Dedifferentiated amniotic fluid mesenchymal stem cell (primary cell): ENCODE results near the gene CHN1.
A peak's percentile ranks its signal among the peaks of the same experiment; 100 is the strongest.

Experiments used
- DNase-seq: peaks from one replicate; pipeline ENCODE4 v3.0.0-alpha.2; 2016; ENCODE audit errors: extremely low spot score

CHN1 gene

DNA sequence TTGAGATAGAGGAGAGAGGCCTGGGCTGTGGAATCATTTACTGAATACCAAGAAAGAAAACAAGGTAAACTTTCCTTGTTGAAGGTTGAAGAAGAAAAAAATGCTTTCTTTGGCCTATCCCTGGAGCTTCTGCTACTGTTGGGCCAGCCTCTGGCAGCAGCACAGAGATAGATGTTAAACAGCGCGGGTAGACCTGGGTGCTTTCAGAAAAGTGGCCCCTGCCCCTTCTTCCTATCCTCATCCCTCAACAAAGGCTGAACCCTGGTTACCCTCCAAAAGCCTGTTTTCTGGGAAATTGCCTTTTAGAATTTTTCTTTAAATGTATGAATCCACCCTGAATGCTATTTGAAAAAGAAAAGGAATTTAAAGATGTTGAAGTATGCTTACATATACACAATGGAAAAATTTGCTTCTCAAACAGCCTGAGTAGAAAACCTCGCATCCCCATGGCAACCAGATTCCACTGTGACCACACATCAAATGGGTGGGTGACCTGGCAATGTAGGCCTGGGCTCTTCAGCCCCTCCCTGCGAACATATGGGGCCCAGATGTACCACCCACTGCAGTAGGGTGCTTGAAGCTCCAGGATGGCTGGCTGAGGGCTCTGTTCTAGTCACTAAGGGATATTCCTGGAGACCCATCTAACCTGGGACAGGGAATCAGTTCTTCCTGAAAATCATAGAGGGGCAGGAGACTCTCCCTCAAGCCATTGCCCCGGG, 217.5 kb downstream of the CHN1 start:
- peak; percentile 99 for DNase-seq

DNA sequence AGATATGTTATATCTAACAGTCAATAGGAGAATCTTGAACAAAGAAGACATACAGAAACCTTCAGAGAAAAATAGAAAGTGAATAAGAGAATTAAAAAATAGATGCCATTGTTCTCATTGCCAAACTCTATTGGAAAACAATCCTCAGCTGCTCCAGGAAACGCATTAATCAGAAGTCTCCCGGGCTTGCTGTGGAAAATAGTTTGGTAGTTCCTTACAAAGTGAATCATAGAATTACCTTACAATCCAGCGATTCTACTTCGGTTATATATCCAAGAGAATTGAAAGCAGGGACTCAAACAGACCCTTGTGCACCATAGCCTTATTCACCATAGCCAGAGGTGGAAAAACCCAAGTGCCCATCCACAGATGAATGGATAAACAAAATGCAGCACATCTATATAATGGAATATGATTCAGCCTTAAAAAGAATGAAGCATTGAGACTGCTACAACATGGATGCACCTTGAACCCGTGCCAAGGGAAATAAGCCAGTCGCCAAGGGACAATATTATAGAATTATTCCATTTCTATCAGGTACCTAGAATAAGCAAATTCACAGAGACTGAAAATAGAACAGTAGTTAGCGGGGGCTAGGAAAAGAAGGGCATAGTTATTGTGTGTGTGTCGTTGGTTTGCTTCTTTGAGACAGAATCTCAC, 219.0 kb downstream of the CHN1 start:
- DNase-seq = no peak

GRCh38 chr2:174785481-174785880, 219.7 kb downstream of the CHN1 start:
- DNase-seq = no peak

GRCh38 chr2:174784909-174785308, 220.3 kb downstream of the CHN1 start:
- no peak for DNase-seq

GRCh38 chr2:174784316-174784715, 220.9 kb downstream of the CHN1 start:
- DNase-seq = no peak

DNA sequence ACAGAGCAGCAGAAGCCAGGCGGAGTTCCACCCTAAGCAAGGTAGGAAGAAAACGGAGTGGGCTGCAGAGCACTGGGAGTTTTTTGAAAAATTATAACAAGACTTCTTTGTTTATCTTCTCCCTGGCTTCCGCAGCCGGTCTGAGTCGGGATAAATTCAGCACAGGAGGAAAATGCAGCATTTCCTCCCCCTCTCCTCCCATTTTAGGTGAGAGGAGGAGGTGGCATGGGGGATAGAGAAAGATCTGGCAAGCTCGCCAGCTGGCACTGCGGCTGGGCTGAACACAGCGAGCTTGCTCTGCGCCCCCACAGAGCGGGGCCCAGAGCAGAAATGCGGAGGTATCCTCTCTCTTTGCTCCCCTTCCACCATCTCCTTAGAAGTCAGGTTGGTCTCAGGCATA, 223.2 kb downstream of the CHN1 start:
- no peak for DNase-seq

GRCh38 chr2:174781298-174781697, 223.9 kb downstream of the CHN1 start:
- no peak for DNase-seq

- no peak for DNase-seq
Observed at GRCh38 chr2:174780856-174781255, 224.3 kb downstream of the CHN1 start.

- no peak for DNase-seq
Observed at GRCh38 chr2:174780191-174780840, 224.9 kb downstream of the CHN1 start.

DNA sequence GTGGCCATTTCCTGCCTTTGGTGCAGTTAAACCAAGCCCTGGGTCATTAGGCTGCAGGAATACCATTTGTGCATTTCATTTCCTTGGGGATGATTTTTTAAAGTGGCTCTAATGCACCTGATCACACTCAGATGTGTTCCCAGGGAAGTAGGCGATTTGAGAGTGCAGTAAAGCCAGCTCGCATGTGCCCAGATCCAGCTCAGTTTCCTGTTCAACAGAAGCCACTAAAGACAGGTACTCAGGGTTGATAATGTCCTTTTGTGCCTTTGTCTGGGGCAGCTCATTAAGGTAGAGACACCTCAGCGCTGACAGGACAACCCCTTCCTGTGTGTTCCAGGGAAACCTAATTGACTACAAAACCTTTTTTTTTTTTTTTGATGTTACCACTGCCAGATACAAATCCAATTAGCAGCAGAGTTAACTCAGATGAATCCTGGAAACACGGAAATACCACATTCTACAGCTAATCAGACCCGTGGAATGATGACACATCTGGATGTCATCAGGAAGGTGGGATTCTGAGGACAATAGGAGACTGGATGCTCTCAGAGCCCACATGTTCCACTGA, 225.7 kb downstream of the CHN1 start:
- DNase-seq = no peak

GRCh38 chr2:174778085-174778981, 226.8 kb downstream of the CHN1 start:
- DNase-seq = no peak

DNA sequence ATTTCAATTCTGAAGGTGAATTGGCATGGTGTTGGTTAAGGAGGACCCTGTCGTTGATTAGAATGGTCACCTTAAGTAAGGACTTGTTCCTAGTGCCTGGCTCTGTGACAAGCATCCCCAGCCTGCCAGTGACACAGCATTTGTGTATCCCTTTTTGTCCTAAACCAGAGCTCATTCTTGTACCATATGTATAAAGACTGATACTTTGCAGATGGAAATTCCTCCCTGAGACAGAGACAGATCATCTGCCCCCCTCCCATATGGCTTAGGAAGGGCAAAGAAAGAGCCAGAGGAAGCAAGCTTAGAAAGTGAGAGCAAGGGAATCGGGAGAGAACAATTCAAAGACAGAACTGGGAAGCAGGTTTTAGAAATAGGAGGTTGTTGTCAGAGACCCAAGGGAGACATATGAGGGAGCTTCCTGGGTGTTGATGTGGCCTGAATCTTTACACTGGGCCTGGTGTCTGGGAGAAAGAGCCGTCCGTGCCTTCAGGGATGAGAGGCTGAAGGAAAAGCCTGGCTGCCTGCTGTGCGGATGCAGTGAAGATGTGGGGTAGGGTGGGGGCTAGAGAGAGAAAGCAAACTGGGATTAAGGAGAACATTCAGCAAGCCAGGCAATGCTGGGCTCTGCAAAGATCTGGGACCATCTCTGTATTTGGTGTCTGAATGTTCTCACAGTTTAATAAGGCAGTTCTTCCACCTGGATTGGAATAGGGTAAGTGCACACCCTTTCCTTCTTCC, 227.7 kb downstream of the CHN1 start:
- DNase-seq = no peak

- no peak for DNase-seq
Observed at GRCh38 chr2:174776675-174777074, 228.5 kb downstream of the CHN1 start.

GRCh38 chr2:174776223-174776622, 229.0 kb downstream of the CHN1 start:
- no peak for DNase-seq

- no peak for DNase-seq
Observed at GRCh38 chr2:174775571-174775980, 229.6 kb downstream of the CHN1 start.

DNA sequence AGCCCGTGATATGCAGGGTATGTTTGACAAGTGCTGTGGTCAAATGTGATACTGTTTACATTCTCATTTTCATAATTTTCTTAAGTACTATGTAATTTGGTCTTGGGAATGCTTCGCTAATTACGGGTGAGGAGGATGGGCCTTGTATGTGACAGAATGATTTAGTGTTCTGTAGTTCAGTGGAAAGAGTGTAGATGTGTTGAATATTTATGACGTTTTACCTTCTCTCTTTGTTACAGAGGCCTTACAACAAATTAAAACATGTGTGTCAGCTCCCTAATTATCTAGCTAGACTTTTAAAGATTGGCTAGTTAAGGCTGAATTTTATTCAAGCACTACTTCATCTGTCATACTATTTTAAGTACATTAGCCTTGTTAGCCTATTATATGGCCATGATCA, 230.3 kb downstream of the CHN1 start:
- no peak for DNase-seq

DNA sequence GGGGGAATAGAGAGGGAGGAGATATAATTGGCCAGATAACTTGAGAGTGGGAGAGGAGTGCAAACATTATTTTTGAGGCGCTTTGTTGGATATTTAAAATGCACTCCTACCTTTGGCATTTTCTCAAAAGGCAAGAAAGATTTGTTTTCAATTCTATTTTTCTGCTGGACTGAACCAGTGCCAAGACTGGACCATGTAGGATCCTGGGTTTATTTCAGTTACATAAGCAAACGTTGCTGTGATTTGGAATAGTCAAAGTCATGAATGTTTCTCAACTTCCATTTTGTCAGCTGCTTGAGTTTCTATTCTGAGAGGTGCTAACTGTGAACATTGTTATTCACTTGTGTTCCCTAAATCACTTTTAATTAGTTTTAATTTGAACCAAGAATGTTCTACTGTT, 232.0 kb downstream of the CHN1 start:
- no peak for DNase-seq

GRCh38 chr2:174772472-174772801, 232.7 kb downstream of the CHN1 start:
- no peak for DNase-seq

DNA sequence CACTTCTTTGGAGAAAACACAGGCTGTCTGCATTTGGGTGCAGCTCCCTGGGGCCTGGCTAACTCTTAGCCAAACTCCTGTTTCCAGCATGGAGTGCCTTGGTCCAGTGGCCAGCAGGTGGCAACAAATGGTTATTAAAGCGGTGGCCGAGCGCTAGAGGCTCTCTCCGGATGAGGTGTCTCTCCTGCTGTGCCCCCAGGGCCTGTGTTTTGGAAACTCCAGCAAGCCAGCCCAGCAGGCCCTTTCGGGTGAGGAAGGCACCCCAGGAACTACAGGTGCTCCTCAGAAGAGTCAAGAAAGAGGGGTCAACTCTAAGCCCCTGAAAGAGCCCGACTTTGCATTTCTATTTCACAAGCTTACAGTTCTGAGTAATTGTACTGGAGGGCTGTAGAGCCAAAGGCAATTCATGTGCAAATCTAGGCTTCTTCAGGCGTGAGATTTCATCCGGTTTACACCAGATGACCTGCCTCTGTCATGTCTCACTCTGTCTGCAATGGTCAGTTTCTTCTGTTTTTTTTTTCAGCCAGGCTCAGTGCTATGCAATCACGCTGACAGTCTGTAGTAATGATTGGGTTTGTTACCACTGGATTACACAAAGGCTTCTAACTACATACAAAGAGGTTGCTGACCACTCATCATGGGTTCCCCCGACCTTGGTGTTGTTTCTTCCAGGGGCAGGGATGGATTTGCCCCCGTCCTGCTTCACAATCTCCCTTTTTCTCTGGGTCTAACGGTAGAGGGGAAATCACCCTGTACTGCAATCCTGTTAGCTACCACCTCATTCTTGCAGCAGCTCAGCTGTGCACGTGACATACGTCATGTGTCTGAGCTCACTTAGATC, 233.3 kb downstream of the CHN1 start:
- DNase-seq = peak; percentile 85

GRCh38 chr2:174771136-174771535, 234.0 kb downstream of the CHN1 start:
- DNase-seq = no peak
